Endothelial cell of umbilical vein (primary cell): ENCODE results near the gene COQ9. TPM values are rescaled to one million over a fixed set of nuclear protein-coding genes. Genes with fewer than 3 reads are reported as not detected.

ENCODE experiments used
- BruUV-seq: library from RNA; stranded (reverse); fragments of 400-500 nt; replicated peaks from 2 replicates; lab custom pipeline; 2021; lab: Mats Ljungman, UMichigan
- CTCF ChIA-PET: fragments of 300-600, 350-600 bp; sonication (Branson Sonifier 250); formaldehyde crosslinking; loops from one replicate; lab custom pipeline; 2021; ENCODE audit warnings: antibody characterized with exemption, inconsistent platforms; lab: Charles Lee
- POLR2A ChIA-PET: fragments of 300-600, 350-600 bp; sonication (Branson Sonifier 250); formaldehyde crosslinking; loops from one replicate; lab custom pipeline; 2021; ENCODE audit warnings: antibody characterized with exemption, inconsistent platforms; lab: Charles Lee
- DNase-seq: peaks from one replicate; pipeline ENCODE4 v3.0.0-alpha.2; 2011; ENCODE audit warnings: low read depth, low spot score
- FAIRE-seq: peaks from 2 replicates; lab custom pipeline; 2011; peaks lifted over from hg19 to GRCh38; lab: Jason Lieb, UNC
- H2AFZ ChIP-seq: 2 replicates; pipeline ENCODE4 v1.6.0; 2012; ENCODE audit warnings: low read depth, low read length, control low read depth, inconsistent platforms
- H3K27ac ChIP-seq: 2 replicates; pipeline ENCODE4 v1.5.1; 2011; ENCODE audit warnings: low read depth, mild to moderate bottlenecking, control low read depth, low read length, moderate library complexity; ENCODE audit not compliant: insufficient read depth
- H3K27me3 ChIP-seq, 2 experiments: 2 replicates each; pipeline versions ENCODE4 v1.6.0 to v1.6.1; 2011; ENCODE audit warnings: low read length in 2 of 2, mixed read lengths in 1 of 2; ENCODE audit not compliant: control insufficient read depth in 2 of 2, insufficient read depth in 2 of 2
- H3K36me3 ChIP-seq, 2 experiments: 2 replicates in 1 of 2; 3 replicates in 1 of 2; pipeline ENCODE4 v1.5.1; 2011; ENCODE audit warnings: low read length in 2 of 2, mild to moderate bottlenecking in 1 of 2, moderate library complexity in 1 of 2; ENCODE audit not compliant: control insufficient read depth in 2 of 2, insufficient read depth in 2 of 2; ENCODE audit errors: extremely low read depth in 1 of 2
- H3K4me1 ChIP-seq: 3 replicates; pipeline ENCODE4 v1.5.1; 2011; ENCODE audit warnings: mild to moderate bottlenecking, low read length; ENCODE audit not compliant: control insufficient read depth, insufficient read depth; ENCODE audit errors: extremely low read depth
- H3K4me2 ChIP-seq: 2 replicates; pipeline ENCODE4 v1.6.1; 2011; ENCODE audit warnings: low read length, control low read depth, mixed read lengths; ENCODE audit not compliant: insufficient read depth
- H3K4me3 ChIP-seq, 3 experiments: fragments of 200-600 bp in 1 of 3; sonication (generic), shearing (Covaris generic) in 1 of 3; replicated peaks in 1 of 3; 2 replicates each; pipeline ENCODE4 v1.5.1; 2011 to 2016; ENCODE audit warnings: control low read depth in 3 of 3, low read length in 3 of 3, mild to moderate bottlenecking in 2 of 3, inconsistent platforms in 1 of 3, low read depth in 1 of 3, moderate library complexity in 1 of 3; ENCODE audit not compliant: insufficient read depth in 1 of 3
- H3K79me2 ChIP-seq: 2 replicates; pipeline ENCODE4 v1.6.0; 2012; ENCODE audit warnings: low read length, inconsistent platforms; ENCODE audit not compliant: control insufficient read depth, insufficient read depth
- H3K9ac ChIP-seq: replicated peaks from 2 replicates; pipeline ENCODE3; 2011; ENCODE audit warnings: low read length, control low read depth; ENCODE audit not compliant: insufficient read depth; ENCODE audit errors: extremely low read depth
- H3K9me1 ChIP-seq: replicated peaks from 3 replicates; pipeline ENCODE4 v1.6.0; 2011; ENCODE audit warnings: mild to moderate bottlenecking, low read length; ENCODE audit not compliant: control insufficient read depth, insufficient read depth; ENCODE audit errors: extremely low read depth
- H3K9me3 ChIP-seq: replicated peaks from 2 replicates; pipeline ENCODE4 v1.5.1; 2012; ENCODE audit warnings: low read length, inconsistent platforms; ENCODE audit not compliant: control insufficient read depth, insufficient read depth
- H4K20me1 ChIP-seq: replicated peaks from 2 replicates; pipeline ENCODE3; 2011; ENCODE audit warnings: mild to moderate bottlenecking, low read length; ENCODE audit not compliant: control insufficient read depth, insufficient read depth; ENCODE audit errors: extremely low read depth
- CTCF ChIP-seq, 2 donors: IDR thresholded peaks; 1 replicate in 1 of 2; 2 replicates in 1 of 2; pipeline ENCODE4 v1.5.1; 2011; ENCODE audit warnings: low read length in 2 of 2, mild to moderate bottlenecking in 2 of 2, moderate library complexity in 2 of 2, control low read depth in 1 of 2, inconsistent platforms in 1 of 2, low read depth in 1 of 2; ENCODE audit not compliant: insufficient read depth in 1 of 2; ENCODE audit errors: extremely low read depth in 1 of 2
- EZH2 ChIP-seq: IDR thresholded peaks from 2 replicates; pipeline ENCODE4 v1.6.1; 2012; ENCODE audit warnings: borderline replicate concordance, low read depth, mild to moderate bottlenecking, moderate library complexity, low read length, inconsistent platforms; ENCODE audit not compliant: severe bottlenecking
- FOS ChIP-seq: IDR thresholded peaks from 2 replicates; pipeline ENCODE4 v1.6.1; 2011; ENCODE audit warnings: mild to moderate bottlenecking, low read length, moderate library complexity, borderline replicate concordance; ENCODE audit not compliant: insufficient read depth
- GATA2 ChIP-seq: IDR thresholded peaks from 2 replicates; pipeline ENCODE4 v1.7.0; 2011; ENCODE audit warnings: low read depth, mild to moderate bottlenecking, moderate library complexity, mixed read lengths, low read length; ENCODE audit not compliant: insufficient read length, insufficient read depth
- JUN ChIP-seq: IDR thresholded peaks from 2 replicates; pipeline ENCODE4 v1.6.1; 2011; ENCODE audit warnings: borderline replicate concordance, low read depth; ENCODE audit not compliant: insufficient read length, insufficient read depth
- MAX ChIP-seq: IDR thresholded peaks from 2 replicates; pipeline ENCODE4 v1.6.1; 2011; ENCODE audit not compliant: insufficient read depth, insufficient read length
- MYC ChIP-seq: IDR thresholded peaks from one replicate; pipeline ENCODE4 v1.6.1; 2011; ENCODE audit warnings: mild to moderate bottlenecking, low read depth, low read length
- POLR2A ChIP-seq: IDR thresholded peaks from 2 replicates; pipeline ENCODE4 v1.6.1; 2012; ENCODE audit warnings: low read depth, mild to moderate bottlenecking, control low read depth, low read length
- POLR2AphosphoS5 ChIP-seq: IDR thresholded peaks from 2 replicates; pipeline ENCODE4 v1.6.1; 2012; ENCODE audit warnings: low read depth, mild to moderate bottlenecking, control low read depth, low read length, moderate library complexity; ENCODE audit not compliant: insufficient read depth
- dilution Hi-C: fragments of 300-500 bp; cut with MboI; formaldehyde crosslinking; loops from one replicate; pipeline ENCODE4 v1.15.0; 2019; ENCODE audit warnings: low sequenced_read_pairs; ENCODE audit not compliant: extremely low pct_ligation_motif_present
- intact Hi-C: fragments of 100-400 bp; cut with micrococcal nuclease; formaldehyde crosslinking; loops from one replicate; pipeline ENCODE4 v1.10.0; 2022
- polyA plus RNA-seq, 4 experiments: library from polyadenylated mRNA; depleted of rRNA in 3 of 4; stranded (reverse) in 3 of 4; unstranded in 1 of 4; fragments of >200 nt; gene quantifications; 2 replicates each; pipeline versions ENCODE4 v1.2.1 to v1.2.3, GENCODE V29; 2011 to 2012; ENCODE audit warnings: missing spikeins in 1 of 4
- total RNA-seq: library from RNA; stranded (reverse); gene quantifications from 2 replicates; pipeline ENCODE4 v1.2.3, GENCODE V29; 2021

The COQ9 gene
- total and polyA plus RNA-seq, 2 donors (not counting 3 experiments of a cell fraction or from before 2014, with no cell fraction given) = 42.5 to 78.3 TPM

GRCh38 chr16:57444711-57445110 lies 2.6 kb upstream of the COQ9 start:
- TF ChIP-seq FOS = no peak
- TF ChIP-seq GATA2 = no peak
- TF ChIP-seq MYC = no peak
- TF ChIP-seq MAX = no peak
- TF ChIP-seq POLR2AphosphoS5 = no peak
- TF ChIP-seq JUN = no peak
- no peak for TF ChIP-seq CTCF (IDR thresholded peaks at IDR 0.05; ENCODE audit: extremely low read depth in 1 of 2, insufficient read depth in 1 of 2, low read depth in 1 of 2, low read length in 2 of 2)
- no peak for TF ChIP-seq POLR2A
- no peak for TF ChIP-seq EZH2
- H2AFZ ChIP-seq = no peak overlapping the region
- H3K9me1 ChIP-seq = no peaks in the 10 kb centered on the region
- peaks cover 12% of the 10 kb centered on the region for H3K4me1 ChIP-seq
- H4K20me1 ChIP-seq = no peaks in the 10 kb centered on the region
- no peaks in the 10 kb centered on the region for H3K9me3 ChIP-seq
- H3K79me2 ChIP-seq = peaks cover 71% of the 10 kb centered on the region
- H3K4me2 ChIP-seq = no peak overlapping the region
- no peaks in the 10 kb centered on the region for H3K27me3 ChIP-seq
- CTCF ChIA-PET = interaction anchor here (1.3 kb wide), 1 partner anchor 17 kb away, joined by 4 read pairs; the partner anchor contains the start of gene POLR2C
- BruUV-seq = TSS peak; percentile 0
- intact Hi-C loops = no loop called here
- no peak overlapping the region for H3K27ac ChIP-seq
- FAIRE-seq (no peak), DNase-seq (no peak)
- no peak overlapping the region for H3K9ac ChIP-seq
- H3K36me3 ChIP-seq = no peaks in the 10 kb centered on the region
- dilution Hi-C loops = no loop called here
- H3K4me3 ChIP-seq = no peak overlapping the region
- POLR2A ChIA-PET = no interaction called here
